Activated naive CD4-positive, alpha-beta T cell (primary cell): Measurements from ENCODE around the gene HTR3C.
"Not testable (repeated sequence)": the region's sequence is repeated elsewhere in the genome, so short reads cannot be mapped to it uniquely, and the experiment has no call there.

ENCODE experiments used
- DNase-seq, 4 experiments: peaks; one replicate each; lab custom pipeline; 2025; lab: John Stamatoyannopoulos, UW

The HTR3C gene

DNA sequence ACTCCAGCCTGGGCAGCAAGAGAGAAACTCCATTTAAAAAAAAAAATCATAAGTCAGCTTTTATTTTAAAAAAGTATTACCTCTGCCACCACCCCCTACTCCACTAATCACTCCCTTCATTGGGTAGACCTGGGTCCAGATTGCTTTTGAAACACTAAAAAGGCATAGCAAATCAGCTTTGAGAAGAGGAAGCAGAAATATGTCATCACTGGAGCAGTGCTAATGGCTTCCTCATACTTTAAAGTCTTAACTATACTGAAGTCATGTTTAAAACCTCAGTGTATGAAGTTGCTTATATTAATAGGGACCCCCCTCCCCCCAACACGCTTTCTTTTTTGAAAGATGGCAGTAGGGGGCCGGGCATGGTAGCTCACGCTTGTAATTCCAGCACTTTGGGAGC, 22.3 kb upstream of the HTR3C start:
- no peak for DNase-seq

DNA sequence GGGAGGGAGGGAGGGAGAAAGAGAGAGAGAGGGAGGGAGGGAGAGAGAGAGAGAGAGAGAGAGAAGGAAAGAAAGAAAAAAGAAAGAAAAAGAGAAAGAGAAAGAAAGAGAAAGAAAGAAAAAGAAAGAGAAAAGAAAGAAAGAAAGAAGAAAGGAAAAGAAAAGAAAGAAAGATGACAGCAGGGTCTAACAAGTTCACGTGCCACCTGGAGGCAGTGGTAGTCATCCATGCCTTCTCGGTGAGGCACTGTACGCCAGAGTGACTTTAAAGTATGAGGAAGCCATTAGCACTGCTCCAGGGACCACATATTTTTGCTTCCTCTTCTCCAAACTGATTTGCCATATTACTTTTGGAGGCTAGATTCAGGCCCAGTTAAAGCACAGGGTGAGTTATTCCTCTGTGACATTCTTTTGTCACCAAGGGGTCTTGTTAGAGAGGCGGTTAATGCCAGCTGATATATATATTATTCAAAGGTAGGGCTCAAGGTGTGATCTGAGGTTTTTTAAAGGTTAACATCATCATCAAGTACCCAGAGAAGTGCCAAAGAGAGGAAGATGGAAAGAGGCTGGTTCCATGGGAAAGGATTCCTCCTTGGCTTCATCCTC, 21.6 kb upstream of the HTR3C start, which contains the start of gene HTR3D:
TSS of gene HTR3D (plus strand) at position 556 of the 606 bp plus-strand sequence. CDS start at position 556, 0 bp downstream.
- DNase-seq = no peak

DNA sequence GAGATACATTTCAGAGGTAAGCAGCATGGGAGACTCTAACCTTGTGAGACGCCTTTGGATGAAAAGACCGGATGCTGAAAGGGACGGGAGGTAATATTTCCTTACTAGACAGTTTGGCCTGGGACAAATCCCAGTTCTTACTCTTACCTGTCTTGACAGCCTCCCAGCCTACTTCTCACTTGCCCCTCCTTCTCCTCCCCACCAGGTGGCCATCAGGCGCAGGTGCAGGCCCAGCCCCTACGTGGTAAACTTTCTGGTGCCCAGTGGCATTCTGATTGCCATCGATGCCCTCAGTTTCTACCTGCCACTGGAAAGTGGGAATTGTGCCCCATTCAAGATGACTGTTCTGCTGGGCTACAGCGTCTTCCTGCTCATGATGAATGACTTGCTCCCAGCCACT, 15.0 kb upstream of the HTR3C start:
- DNase-seq = no peak

DNA sequence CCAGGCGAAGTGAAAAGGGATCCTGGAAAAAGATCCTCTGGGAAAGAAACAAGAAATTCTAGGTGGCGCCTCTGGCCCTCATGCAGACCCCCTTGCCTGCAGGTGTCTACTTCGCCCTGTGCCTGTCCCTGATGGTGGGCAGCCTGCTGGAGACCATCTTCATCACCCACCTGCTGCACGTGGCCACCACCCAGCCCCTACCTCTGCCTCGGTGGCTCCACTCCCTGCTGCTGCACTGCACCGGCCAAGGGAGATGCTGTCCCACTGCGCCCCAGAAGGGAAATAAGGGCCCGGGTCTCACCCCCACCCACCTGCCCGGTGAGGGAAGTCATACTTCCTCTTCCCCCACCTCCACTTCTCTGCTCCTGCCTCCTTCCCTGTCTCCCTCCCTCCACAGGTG, 14.5 kb upstream of the HTR3C start:
- DNase-seq = not testable (repeated sequence)

DNA sequence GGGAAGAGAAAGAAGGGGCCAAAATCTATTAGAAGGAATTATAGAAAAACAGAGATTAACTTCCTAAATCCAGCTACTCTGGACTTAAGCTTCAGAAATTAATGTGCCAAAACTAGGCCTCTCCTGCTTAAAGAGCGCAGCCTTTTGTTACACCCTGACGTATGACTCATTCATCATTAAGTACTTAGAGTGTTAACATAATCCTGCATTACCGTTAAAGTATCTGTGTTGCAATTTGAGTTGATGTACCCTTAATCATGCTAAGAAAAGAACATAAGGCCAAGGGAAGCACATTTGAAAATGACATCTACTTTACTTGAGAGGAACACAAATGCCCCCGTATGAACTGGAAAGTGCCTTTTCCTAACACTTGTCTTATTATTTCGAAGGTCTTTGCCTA, 13.4 kb upstream of the HTR3C start:
- no peak for DNase-seq

DNA sequence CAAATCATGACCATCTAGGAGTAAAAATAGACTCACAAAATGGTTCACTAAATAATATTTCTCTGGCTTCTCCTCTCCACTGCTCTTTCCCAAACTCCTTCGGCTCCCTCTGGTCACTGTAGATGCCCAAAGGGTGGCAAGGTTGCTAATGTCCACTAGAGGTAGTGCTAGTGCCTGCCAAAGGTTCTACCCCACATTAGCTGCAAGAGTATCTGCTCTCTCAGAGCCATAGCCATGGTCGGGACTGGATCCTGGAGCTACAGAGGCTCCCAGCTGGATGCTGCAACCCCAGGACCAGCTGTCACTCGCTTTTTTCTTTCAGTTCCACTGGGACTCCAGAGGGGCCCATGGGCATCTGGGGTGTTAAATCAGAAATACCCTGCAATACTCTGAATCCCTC, 12.8 kb upstream of the HTR3C start:
- DNase-seq = no peak

DNA sequence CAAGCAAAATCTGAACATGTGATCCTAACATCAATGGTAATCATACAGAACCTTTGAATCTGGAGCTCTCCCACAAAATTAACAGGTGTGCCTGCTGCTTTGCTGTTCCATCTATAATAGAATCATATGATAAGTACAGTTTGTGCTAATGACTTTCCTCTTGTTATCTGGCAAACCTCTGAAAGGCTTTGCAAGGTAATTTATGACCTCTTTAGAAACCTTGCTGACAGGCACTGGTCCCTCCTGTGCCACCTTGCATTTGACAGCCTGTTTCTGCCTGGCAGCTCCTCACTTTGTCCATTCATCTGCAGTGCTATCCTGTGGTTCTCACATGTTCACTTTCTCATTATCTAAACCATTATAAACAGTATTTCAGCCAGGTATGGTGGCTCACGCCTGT, 10.2 kb upstream of the HTR3C start:
- no peak for DNase-seq

DNA sequence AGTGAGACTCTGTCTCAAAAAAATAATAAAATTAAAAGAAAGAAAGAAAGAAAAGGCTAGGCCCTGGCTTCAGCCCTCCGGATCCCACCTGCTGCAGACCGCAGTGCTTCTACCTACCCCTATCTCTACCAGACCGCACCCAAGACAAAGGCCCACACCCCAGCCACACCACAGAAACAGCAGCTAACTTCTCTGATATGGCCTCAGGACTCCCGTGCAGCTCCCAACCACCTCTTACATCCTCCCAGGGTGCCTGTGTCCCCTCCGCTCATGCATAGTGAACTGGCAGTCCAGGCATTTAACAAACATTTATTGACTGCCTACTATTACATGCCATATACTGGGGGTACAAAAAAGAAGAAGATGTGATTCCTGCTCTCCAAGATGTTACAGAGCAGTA, 6.9 kb upstream of the HTR3C start:
- DNase-seq = no peak

DNA sequence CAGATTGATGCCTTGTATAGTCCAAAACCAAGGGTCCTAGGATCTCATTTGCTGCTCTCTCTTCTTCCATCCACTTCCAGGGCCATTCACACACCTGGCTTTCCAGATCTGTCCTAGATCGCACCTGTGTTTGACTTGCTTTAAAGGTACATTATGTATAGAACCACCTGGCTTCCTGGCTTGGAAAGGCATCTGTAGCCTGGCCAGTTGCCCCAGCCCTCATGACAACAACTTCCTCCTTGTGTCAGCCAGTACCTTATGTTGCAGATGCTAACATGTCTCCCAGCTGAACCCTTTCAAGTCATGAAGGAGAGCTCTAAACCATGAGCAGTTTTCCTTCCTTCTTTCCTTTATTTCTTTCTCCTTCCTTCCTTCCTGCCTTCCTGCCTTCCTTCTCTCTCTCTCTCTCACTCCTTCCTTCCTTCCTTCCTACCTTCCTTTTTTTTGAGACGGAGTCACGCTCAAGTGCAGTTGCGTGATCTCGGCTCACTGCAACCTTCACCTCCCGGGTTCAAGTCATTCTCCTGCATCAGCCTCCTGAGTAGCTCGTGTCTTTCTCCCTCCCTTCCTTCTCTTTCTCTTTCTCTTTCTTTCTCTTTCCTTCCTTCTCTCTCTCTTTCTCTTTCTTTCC, 2.5 kb upstream of the HTR3C start:
- no peak for DNase-seq

DNA sequence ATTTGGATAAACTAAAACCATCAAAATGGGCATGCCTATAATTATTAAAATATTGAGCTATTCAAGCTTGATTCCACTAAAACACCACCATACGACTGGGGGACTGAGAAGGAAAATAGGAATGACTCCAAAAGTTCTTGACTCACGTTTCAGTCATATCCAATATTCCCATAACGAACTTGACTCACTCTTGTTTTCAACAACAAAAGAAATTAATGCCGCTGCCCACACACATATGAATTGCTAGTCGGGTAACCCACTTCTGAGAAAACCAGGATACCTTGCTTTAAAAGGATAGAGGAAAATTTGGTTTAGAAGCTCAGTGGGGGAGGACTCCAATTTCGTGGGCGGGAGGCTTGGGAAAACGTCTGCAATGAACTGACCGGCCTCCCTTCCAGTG, 5.2 kb downstream of the HTR3C start:
- no peak for DNase-seq

DNA sequence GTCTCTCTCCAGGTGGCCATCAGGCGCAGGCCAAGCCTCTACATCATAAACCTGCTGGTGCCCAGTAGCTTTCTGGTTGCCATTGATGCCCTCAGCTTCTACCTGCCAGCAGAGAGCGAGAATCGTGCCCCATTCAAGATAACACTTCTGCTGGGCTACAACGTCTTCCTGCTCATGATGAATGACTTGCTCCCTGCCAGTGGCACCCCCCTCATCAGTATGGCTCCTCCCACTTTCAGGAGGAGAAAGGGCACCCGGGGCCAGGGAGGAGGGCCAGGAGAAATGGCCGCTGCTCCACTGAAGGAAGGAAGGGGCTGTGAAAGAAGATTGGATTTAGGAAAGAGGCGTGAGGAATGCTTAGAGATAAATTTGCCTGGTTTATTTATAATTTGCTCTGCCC, 6.6 kb downstream of the HTR3C start:
- DNase-seq = no peak

DNA sequence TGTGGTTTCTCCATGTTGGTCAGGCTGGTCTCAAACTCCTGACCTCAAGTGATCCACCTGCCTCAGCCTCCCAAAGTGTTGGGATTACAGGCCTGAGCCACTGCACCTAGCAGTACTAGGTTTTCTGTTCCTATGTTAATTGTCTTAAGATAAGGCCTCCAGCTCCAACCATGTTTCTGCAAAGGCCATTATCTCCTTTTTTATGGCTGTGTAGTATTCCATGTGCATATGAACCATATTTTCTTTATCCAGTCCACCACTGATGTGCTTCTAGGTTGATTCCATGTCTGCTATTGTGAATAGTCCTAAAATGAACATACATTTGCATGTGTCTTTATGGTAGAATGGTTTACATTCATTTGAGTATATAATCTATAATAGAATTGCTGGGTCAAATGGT, 9.8 kb downstream of the HTR3C start:
- DNase-seq = no peak

DNA sequence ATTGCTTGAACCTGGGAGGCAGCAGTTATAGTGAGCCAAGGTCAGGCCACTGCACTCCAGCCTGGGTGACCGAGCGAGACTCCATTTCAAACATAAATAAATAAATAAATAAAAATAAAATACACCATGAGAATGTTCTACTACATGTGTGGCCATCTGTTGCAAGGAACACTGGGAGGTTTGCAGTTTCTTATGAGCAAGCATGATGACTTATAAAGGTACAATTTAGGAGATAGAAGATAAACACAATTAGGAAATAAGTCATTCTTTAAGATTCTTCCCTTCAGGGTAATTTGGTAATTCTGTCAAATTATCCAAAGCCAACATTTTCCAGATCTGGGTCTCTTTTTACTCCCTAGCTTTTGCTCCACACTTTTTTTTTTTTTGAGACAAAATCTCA, 13.4 kb downstream of the HTR3C start:
- no peak for DNase-seq

DNA sequence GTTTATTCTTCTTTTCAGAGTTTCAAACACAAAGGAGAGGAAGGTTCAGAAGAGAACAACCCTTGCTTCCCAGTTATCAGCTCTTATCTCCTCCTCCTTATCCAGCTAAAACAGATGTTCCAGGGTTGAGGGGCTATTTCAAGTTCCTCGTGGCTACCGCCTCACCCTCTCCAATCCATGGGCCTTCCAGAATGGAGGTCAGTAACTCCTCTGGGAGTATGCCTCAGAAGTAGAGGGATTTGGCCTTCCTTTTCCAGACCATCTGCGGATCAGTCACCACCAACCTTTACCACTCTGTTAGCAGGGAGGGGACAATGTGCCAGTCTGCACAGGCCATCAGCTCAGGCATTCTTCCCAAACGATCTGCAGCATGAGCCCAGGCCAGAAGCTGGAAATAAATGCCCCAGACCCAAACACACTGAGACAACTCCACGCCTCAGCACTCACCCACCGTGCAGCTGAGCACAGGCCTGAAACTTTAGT, 14.8 kb downstream of the HTR3C start:
- no peak for DNase-seq

DNA sequence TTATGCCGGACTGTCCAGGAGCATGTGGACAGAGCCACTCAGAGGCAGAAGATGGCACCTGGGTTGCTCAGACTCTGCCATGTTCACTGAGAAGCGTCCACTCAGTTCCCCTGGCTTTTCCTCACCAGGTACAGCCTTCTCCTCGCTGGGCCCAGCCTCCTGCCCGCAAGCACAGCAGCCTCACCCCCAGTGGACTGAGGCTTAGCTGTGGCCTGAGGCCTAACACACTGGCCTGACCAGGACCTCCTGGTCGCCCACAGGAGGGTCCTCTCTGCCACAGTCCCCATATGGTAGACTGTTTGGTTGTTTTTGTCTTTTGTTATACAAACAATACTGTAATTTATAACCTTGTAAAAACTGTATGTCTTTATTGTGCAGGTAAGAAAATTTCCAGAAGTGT, 15.5 kb downstream of the HTR3C start:
- DNase-seq = no peak

DNA sequence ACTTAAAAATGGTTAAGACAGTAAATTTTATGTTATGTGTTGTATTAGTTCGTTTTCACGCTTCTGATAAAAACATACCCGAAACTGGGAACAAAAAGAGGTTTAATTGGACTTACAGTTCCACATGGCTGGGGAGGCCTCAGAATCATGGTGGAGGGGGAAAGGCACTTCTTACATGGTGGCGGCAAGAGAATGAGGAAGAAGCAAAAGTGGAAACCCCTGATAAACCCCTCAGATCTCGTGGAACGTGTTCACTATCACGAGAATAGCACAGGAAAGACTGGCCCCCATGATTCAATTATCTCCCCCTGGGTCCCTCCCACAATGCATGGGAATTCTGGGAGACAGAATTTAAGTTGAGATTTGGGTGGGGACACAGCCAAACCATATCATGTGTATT, 18.3 kb downstream of the HTR3C start:
- DNase-seq = not testable (repeated sequence)

DNA sequence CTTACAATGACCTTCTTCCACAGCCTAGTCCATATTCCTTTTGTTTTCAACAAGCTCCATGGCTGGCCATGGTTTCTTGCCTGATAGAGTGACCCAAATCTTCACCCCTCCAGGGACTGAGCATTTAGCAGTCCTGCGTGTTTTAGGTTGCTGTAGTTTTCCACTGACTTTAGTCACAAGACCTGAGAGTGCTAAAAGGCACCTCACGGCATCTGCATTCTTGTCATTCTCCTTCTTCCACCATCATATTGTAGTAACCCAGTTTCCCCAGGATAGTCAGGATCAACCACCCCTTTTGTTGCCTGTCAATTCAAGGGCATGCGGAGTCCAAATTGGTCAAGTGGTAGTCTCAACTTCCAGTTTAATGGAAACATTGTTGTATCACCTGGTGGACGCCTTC, 20.8 kb downstream of the HTR3C start:
- no peak for DNase-seq

DNA sequence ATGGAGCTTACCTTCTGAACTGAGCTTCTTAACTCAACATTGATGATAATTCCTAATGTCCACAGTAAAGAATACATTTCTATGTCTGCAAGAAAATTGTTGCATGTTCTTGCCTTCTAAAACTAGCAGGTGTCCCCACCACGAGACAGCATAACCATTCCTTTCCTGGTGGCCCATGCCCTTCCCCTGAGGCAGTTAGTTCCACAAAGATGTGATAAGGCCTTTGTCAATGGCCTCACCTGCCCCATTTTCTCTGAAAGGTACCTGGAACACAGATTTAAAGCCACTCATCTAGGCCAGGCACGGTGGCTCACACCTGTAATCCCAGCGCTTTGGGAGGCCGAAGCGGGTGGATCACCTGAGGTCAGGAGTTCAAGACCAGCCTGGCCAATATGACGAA, 23.1 kb downstream of the HTR3C start:
- DNase-seq = no peak

DNA sequence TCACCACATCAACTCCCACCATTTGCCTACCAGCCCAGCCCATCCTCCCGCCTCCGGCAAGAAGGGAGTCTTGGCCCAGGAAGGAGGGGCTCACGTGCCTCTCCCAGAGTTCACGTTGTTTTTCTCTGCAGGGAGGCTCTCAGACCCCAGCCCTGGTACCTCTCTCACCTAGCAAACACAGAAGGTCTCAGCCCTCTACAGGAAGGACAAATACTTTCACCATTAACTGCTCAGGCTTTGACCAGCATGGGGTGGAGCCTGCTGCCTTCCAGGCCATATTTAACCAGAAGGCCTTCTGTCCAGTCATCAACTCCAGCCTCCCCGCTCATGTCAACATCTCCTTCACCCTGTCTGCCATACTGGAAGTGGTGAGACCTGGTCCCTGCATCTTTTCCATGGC, 25.0 kb downstream of the HTR3C start:
- DNase-seq = no peak

DNA sequence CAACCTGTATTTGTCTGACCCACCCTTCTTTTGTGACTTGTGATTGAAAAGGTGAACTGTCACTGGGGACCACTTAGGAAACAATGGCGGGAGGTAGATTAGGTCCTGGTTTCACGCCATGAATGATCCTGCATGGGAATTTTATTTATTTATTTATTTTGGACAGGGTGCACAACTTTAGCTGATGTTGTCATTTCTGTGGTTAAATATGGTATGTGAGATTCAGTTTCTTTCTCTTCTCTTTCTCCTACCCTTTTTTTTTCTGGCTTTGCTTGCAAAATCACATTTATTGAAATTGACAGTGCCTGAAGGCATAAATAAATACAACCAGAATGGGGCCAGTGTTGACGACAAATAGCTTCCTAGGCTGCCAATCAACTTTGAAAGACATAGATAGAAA, 26.0 kb downstream of the HTR3C start:
- DNase-seq = no peak

DNA sequence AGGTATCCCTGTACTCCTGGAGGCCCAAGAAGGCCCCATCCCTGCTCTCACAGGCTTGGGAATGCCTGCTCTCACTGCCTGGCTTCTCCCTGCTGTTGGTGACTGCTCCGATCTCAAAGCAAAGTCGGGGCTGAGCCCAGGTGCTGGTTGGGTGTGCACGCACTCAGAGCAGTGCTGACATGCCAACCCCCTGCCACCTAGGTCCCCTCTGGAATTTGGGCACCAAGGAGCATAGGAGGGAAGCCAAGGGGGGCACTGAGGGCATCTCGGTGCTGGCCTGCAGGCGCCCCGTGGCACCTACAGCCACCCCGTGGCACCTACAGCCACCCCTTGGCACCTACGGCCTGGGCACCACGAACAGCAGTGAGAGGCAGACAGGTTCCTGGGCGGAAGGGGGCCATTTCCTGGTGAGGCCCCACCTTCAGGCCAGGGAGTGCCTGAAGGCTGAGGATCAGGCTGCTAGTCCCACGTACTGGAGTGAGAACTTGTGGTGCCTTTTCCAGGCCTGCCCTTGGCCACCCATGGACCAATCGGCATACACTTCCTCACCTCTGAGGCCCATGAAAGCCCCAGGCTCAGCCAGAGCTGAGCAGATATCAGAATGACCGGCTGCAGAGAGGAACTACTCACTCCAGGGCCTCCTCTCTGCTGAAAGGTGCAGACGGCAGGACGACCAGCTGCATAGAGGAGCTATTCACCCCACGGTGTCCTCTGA, 28.4 kb downstream of the HTR3C start:
- no peak for DNase-seq

DNA sequence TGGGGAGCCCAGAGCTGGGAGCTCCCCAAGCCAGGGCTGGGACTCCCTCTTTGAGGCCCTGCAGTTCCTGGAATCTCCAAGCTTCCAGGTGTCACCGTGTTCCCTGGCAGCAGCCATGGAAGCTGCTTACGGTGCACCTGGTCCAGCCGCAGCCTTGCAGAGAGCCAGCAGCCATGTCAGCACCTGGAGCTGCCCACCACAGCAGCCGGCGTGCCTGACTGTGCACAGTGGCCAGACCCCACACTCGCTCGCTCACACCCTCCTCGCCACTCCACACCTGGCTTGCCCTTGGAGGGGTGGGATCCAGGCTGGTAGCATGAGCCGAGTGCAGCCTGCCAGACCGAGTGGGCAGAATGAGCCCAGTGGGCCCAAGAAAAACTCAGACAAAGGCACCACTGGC, 29.2 kb downstream of the HTR3C start:
- DNase-seq = no peak

DNA sequence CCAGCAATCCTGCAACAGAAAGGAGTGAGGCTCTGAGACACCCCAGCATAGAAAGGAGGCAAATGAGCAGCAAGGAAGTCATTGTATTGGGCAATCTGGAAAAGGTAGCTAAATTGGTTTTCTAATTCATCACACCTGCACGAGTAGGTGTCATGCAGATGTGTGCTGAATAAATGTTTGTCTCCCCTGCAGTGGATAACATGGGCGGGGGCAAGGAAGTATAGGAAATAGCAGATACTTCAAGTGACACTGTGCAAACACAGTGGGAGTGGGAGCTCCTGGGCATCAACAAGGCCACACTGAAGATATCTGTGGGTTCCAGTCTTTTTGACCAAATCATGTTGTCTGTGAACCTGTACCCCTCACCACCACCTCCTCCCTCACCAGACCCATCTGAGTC, 29.6 kb downstream of the HTR3C start:
- no peak for DNase-seq
